Osteoblast (primary cell): Measurements from ENCODE around the gene NFATC1. TPM values are rescaled to one million over a fixed set of nuclear protein-coding genes. Genes with fewer than 3 reads are reported as not detected.
"Not testable (repeated sequence)": the region's sequence is repeated elsewhere in the genome, so short reads cannot be mapped to it uniquely, and the experiment has no call there.

ENCODE experiments used
- DNase-seq: peaks from one replicate; pipeline ENCODE4 v3.0.0; 2011; ENCODE audit warnings: low spot score, mixed read lengths; ENCODE audit not compliant: insufficient read length; ENCODE audit errors: missing footprints
- H2AFZ ChIP-seq: 2 replicates; pipeline ENCODE4 v1.6.0; 2011; ENCODE audit warnings: mild to moderate bottlenecking, low read length
- H3K27ac ChIP-seq: 2 replicates; pipeline ENCODE4 v1.5.1; 2011; ENCODE audit warnings: mild to moderate bottlenecking, low read depth, low read length, moderate library complexity
- H3K27me3 ChIP-seq: 2 replicates; pipeline ENCODE4 v1.6.0; 2012; ENCODE audit warnings: mild to moderate bottlenecking, control low read depth, inconsistent platforms, low read length, moderate library complexity; ENCODE audit not compliant: insufficient read depth
- H3K36me3 ChIP-seq: 2 replicates; pipeline ENCODE4 v1.5.1; 2011; ENCODE audit warnings: mild to moderate bottlenecking, low read length, control low read depth, moderate library complexity; ENCODE audit not compliant: insufficient read depth
- H3K4me1 ChIP-seq: 2 replicates; pipeline ENCODE4 v1.5.1; 2011; ENCODE audit warnings: mild to moderate bottlenecking, low read length, control low read depth, moderate library complexity; ENCODE audit not compliant: insufficient read depth
- H3K4me2 ChIP-seq: 2 replicates; pipeline ENCODE4 v1.6.0; 2011; ENCODE audit warnings: mild to moderate bottlenecking, low read length; ENCODE audit not compliant: insufficient read depth
- H3K4me3 ChIP-seq: fragments of 200-600 bp; sonication (generic); 3 replicates; pipeline ENCODE4 v1.5.1; 2012; ENCODE audit warnings: mild to moderate bottlenecking, low read length, inconsistent platforms; ENCODE audit not compliant: insufficient read depth
- H3K79me2 ChIP-seq: 2 replicates; pipeline ENCODE4 v1.6.0; 2012; ENCODE audit warnings: mild to moderate bottlenecking, low read length, control low read depth, inconsistent platforms; ENCODE audit not compliant: insufficient read depth
- H3K9me3 ChIP-seq: 2 replicates; pipeline ENCODE4 v1.5.1; 2011; ENCODE audit warnings: low read depth, low read length, control low read depth
- H4K20me1 ChIP-seq: 2 replicates; pipeline ENCODE4 v1.6.0; 2012; ENCODE audit warnings: mild to moderate bottlenecking, low read length, control low read depth; ENCODE audit not compliant: insufficient read depth
- total RNA-seq: library from RNA; depleted of rRNA; stranded (reverse); fragments of >200 nt; gene quantifications from 2 replicates; pipeline ENCODE4 v1.2.3, GENCODE V29; 2012
- TF ChIP-seq, protein P1 (sequence below): IDR thresholded peaks from 2 replicates; pipeline ENCODE4 v1.5.1; 2011; ENCODE audit warnings: mild to moderate bottlenecking, low read depth, low read length, moderate library complexity; ENCODE audit errors: extremely low read depth

NFATC1 gene
- total RNA-seq, 1 donor = 6.2 TPM

DNA sequence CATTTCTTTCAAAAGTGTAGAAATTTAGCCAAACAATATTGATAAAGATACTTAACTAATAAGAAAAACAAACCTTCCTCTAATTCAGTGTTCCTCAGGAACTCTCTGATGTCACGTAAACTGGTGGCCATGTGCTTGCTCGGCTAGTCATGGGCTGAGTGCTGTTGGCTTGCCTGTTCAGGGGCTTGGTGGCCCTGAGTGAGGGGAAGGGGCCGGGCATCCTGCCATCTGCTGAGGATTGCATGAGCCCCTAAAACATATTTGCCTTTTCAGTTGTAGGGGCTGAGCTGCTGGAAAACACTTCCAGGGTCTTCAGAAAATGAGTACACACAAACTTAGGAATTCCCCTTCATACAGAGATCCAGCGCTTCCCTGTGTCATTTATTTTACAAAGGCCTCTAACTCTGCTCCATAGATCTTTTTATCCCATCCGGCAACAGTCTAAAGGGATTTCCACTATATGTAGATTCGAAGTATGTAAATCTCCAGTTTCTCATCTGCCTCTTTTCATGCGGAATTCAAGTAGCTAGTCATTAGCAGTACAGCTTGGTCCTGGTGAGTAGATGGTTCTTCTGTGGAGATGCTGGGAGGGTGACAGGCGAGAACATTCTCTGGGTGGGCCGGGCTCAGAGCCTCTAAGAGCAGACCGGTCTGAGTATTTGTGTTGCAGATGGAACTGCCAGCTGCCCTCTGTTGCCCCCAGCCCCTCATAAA lies 20.1 kb upstream of the NFATC1 start:
- Histone ChIP-seq H3K27ac (no peak overlapping the region), H3K36me3 (no peaks in the 10 kb centered on the region), H2AFZ (no peak overlapping the region), H3K79me2 (no peaks in the 10 kb centered on the region), H3K4me3 (no peak overlapping the region), H4K20me1 (no peaks in the 10 kb centered on the region), H3K27me3 (no peaks in the 10 kb centered on the region), H3K4me2 (no peak overlapping the region), H3K9me3 (no peaks in the 10 kb centered on the region), H3K4me1 (no peaks in the 10 kb centered on the region)
- TF ChIP-seq, protein P1, sequence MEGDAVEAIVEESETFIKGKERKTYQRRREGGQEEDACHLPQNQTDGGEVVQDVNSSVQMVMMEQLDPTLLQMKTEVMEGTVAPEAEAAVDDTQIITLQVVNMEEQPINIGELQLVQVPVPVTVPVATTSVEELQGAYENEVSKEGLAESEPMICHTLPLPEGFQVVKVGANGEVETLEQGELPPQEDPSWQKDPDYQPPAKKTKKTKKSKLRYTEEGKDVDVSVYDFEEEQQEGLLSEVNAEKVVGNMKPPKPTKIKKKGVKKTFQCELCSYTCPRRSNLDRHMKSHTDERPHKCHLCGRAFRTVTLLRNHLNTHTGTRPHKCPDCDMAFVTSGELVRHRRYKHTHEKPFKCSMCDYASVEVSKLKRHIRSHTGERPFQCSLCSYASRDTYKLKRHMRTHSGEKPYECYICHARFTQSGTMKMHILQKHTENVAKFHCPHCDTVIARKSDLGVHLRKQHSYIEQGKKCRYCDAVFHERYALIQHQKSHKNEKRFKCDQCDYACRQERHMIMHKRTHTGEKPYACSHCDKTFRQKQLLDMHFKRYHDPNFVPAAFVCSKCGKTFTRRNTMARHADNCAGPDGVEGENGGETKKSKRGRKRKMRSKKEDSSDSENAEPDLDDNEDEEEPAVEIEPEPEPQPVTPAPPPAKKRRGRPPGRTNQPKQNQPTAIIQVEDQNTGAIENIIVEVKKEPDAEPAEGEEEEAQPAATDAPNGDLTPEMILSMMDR = no peak
- DNase-seq = no peak

DNA sequence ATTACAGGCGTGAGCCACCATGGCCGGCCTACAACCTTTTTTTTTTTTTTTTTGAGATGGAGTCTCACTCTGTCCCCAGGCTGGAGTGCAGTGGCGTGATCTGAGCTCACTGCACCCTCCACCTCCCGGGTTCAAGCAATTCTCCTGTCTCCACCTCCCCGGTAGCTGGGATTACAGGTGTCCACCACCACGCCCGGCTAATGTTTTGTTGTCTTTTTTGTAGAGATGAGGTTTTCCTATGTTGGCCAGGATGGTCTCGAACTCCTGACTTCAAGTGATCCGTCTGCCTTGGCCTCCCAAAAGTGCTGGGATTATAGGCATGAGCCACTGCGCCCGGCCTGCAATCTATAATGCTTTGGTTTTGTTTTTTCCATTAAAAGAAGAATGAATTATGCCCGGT lies 19.1 kb upstream of the NFATC1 start:
- H3K27ac ChIP-seq, H3K4me1 ChIP-seq, H2AFZ ChIP-seq, H3K79me2 ChIP-seq, DNase-seq, H4K20me1 ChIP-seq, H3K36me3 ChIP-seq, H3K9me3 ChIP-seq, H3K4me2 ChIP-seq, H3K27me3 ChIP-seq, H3K4me3 ChIP-seq: not testable (repeated sequence)

DNA sequence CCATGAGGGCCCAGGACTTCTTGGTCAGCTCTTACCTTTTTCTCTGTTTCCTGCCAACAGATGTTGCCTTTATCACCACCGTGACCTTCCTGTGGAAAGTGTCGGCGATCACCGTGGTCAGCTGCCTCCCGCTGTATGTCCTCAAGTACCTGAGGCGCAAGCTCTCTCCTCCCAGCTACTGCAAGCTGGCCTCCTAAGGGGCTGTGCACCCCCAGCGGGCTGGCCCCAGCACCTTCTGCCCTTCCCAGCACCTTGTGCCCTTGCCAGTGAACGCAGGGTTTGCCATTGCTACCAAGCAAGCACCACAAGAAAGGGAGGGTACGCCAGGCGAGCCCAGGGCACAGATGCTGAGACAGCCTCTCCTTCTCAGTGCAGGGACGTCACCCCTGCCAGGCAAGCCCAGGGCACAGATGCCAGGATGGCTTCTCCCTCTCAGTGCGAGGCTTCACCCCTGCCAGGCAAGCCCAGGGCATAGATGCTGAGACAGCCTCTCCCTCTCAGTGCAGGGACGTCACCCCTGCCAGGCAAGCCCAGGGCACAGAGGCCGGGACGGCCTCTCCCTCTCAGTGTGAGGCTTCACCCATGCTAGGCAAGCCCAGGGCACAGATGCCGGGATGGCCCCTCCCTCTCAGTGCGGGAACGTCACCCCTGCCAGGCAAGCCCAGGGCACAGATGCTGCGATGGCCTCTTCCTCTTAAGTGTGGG lies 18.4 kb upstream of the NFATC1 start:
- H3K4me2 ChIP-seq = no peak overlapping the region
- H3K27ac ChIP-seq = no peak overlapping the region
- TF ChIP-seq, protein P1 = no peak
- H3K79me2 ChIP-seq = no peaks in the 10 kb centered on the region
- no peaks in the 10 kb centered on the region for H3K9me3 ChIP-seq
- H3K4me1 ChIP-seq = no peaks in the 10 kb centered on the region
- no peak overlapping the region for H2AFZ ChIP-seq
- H3K4me3 ChIP-seq = no peak overlapping the region
- no peak for DNase-seq
- H3K36me3 ChIP-seq = no peaks in the 10 kb centered on the region
- no peaks in the 10 kb centered on the region for H3K27me3 ChIP-seq
- peaks cover 2% of the 10 kb centered on the region for H4K20me1 ChIP-seq

DNA sequence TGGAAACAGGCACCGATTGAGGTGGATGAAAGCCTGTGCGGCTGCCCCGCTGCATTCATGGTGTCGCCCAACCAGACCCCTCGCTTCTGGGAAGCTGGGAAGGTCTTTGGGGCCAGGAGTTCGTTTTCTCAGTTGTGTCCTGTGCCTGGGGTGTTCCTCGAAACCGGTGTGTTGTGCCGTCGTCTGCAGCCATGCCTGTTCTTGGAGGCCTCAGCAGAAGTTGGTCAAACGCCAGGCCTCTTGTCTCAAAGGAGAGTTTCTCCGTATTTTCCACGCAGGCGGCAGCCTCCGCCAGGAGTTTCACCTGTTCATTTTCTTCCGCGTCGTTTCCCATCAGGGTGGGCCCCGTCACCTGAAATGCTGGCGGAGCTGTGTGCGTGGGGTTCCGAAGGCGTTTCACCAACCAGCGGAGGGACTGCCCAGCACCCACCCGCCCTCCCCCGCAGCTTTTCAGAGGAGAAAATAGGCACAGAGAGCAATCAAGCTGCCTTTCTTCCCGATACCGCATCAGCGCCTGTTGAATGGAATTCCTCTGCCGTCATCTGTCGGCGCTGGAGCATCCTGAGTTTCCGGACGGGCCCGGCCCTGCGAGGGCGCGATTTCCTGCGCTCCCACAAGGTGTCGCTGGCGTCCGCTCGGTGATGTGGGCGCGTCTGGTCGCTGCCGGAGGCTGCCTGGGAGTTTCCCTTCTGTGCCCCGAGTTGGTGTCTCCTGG lies 17.0 kb upstream of the NFATC1 start:
- TF ChIP-seq, protein P1 = peak; percentile 90
- H3K27ac ChIP-seq = no peak overlapping the region
- peak overlapping the region; percentile 46 for H3K4me2 ChIP-seq
- H4K20me1 ChIP-seq = peaks cover 2% of the 10 kb centered on the region
- no peaks in the 10 kb centered on the region for H3K4me1 ChIP-seq
- peaks cover 3% of the 10 kb centered on the region for H3K27me3 ChIP-seq
- H3K79me2 ChIP-seq = no peaks in the 10 kb centered on the region
- DNase-seq = peak; percentile 99
- no peak overlapping the region for H3K4me3 ChIP-seq
- no peaks in the 10 kb centered on the region for H3K9me3 ChIP-seq
- H2AFZ ChIP-seq = peak overlapping the region; percentile 75
- H3K36me3 ChIP-seq = no peaks in the 10 kb centered on the region
